OCI-LY3 (cell line): ENCODE measurements around the gene CSKMT.

Experiments
- CTCF ChIP-seq: fragments of 200-600, 300-600 bp; sonication (generic); IDR thresholded peaks from 2 replicates; pipeline ENCODE4 v1.5.1; 2014; ENCODE audit warnings: antibody characterized with exemption, low read length, low read depth
- EZH2phosphoT487 ChIP-seq: fragments of 200-600 bp; shearing (Covaris generic); IDR thresholded peaks from 2 replicates; pipeline ENCODE4 v1.6.1; 2018; ENCODE audit warnings: antibody characterized with exemption, mixed run types, low read depth

- no peak for TF ChIP-seq CTCF
- TF ChIP-seq EZH2phosphoT487 = no peak
These were observed 12.6 kb downstream of the CSKMT start for GRCh38 chr11:62677714-62678113.
